OCI-M2 (cell line): ENCODE results near the gene RUNX1.

Experiments
- DNase-seq: peaks from one replicate; lab custom pipeline; 2025; ENCODE audit not compliant: unreplicated experiment; lab: John Stamatoyannopoulos, UW

RUNX1 gene

GRCh38 chr21:35048706-35049617, at the start of gene RUNX1:
Gene RUNX1, minus strand, starts transcription at chr21:35049302.
- DNase-seq: peak; percentile 61

DNA sequence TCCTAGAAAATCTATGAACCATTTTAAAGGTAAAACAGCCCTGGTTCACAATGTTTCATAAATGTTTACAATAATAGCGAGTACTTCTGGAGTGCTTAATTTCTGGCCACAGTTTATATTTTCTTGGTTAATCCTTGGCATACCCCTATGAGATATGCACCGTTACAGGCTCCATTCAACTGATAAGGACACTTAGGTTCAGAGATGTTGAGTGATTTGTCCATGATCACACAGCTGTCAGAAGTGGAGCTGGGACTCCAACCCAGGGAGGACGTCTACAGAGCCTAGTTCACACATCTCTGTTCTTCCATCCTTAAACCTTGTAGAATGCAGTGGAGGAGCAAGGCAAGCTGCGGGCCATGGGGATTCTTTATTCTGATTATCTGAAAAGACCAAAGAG, 48.4 kb upstream of the RUNX1 start:
- DNase-seq: no peak

DNA sequence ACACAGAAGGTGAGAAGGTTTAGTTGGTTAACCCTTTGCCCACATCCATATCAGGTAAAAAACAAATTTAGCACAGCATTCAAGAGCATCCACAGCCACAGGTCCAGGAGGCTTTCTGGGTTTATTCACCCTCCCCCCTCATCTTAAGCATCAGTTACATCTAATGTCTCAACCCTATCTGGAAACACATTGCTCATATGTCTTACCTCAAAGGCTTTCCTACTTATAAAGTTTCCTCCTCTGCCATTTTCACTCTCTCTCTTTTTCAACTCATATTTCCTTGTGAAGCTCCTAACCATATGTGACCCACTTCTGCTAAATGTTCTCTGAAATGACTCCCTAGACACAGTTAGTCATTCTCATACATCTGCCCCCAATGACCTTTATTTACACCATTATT, 47.9 kb upstream of the RUNX1 start:
- DNase-seq: no peak

DNA sequence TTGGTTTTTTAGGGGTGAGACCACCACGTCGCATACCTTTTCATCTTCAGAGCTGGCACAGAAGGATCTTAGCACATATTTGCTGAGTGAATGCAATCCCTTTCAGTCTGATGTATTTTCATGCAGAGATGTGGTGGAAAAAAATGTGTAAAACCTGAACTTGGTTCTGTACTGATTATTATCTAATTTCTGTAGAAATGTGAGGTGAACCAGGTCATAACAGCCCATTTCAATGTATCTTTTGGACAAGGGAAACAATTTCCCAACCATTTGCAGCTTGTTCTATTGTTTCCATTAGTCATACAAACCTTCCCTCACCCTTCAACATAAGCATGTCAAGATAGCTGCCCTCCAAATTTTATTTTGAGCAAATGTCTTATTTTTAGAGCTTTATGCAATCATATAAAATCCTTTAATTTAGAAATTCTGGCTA, 46.8 kb upstream of the RUNX1 start:
- DNase-seq: no peak

DNA sequence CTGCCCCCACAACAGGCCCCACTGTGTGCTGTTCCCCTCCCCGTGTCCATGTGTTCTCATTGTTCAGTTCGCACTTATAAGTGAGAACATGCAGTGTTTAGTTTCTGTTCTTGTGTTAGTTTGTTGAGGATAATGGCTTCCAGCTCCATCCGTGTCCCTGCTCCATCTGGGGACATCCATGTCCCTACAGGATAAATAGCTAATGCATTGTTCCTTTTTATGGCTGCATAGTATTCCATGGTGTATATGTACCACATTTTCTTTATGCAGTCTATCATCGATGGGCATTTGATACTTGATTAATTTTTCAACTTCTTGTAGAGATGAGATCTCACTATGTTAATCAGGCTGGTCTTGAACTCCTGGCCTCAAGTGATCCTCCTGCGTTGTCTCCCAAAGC, 44.4 kb upstream of the RUNX1 start:
- no peak for DNase-seq

DNA sequence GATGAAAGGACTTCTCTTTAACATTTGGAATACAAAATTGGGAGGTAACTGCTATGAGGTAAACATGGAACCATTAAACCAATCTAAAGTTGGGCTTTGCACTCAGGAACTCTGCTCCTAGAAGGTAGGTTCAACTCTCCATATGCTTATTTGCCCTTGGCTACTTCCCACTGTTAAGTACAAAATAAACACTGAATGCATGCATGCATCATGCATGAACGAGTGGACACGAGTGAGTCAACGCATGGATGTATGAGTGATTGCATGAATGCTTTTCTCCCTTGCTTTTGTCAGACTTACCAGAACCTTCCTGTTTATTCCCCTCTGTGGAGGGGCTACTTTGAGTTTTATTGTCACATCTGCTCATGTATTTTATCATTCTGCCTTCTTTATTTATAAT, 42.4 kb upstream of the RUNX1 start:
- DNase-seq: no peak

DNA sequence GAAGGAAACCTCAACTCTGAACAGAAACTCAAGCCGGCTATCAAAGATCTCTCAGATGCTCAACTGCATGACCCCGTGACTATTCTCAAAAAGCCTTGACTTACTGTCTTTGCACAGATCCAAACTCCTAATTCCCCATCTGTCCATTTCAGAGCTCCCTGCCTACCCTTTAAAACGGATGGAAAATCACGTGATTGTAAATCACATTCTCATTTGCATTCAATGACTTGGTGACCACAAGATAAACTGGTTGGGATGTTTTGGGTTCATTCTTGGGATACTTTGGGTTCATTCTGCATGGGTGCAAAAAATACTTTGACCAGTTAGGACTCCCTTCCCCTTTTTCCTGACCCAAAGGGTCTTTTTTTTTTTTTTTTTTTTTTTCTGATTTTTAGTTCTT, 41.3 kb upstream of the RUNX1 start:
- DNase-seq: no peak

- no peak for DNase-seq
Observed at GRCh38 chr21:35088319-35088771, 39.2 kb upstream of the RUNX1 start.

DNA sequence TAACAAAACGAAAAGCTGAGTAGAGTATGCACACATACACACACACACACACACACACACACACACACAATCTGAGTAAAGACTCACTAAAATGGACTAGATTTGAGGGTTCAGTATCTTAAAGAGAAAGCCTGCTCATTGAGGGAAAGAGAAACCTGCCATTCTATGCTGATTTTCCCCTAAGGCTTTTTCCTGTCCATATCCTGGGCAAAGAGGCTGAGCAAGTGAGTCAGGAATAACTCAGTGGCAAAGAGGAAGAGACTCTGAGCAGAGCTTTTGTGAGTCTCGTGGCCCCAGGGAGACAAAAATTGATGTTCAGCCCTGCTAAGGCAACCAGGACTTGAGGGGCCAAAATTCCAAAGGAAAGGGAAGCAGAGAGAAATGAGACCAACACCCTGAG, 37.3 kb upstream of the RUNX1 start:
- no peak for DNase-seq

- no peak for DNase-seq
Observed at GRCh38 chr21:35084869-35085268, 35.8 kb upstream of the RUNX1 start.

GRCh38 chr21:35083246-35083645, 34.1 kb upstream of the RUNX1 start:
- no peak for DNase-seq

- DNase-seq: no peak
Observed at GRCh38 chr21:35081861-35082260, 32.8 kb upstream of the RUNX1 start.

GRCh38 chr21:35079181-35079580, 30.1 kb upstream of the RUNX1 start:
- no peak for DNase-seq

DNA sequence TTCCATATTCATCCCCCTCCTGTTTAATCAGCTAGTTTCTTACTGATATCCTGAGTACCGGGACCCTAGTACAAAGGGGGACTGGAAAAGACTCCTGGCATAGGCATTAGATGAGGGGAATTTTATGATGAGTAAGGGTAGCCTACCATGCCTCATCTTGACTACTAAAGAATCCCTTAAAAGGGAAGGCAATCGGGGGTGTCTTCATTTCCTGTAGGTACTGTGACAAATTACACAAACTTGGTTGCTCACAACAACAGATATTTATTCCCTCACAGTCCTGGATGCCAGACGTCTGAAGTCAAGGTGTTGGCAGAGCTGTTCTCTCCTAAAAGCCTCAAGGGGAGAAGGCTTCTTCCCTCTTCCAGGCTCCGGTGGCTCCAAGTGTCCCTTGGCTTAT, 28.9 kb upstream of the RUNX1 start:
- DNase-seq: no peak

DNA sequence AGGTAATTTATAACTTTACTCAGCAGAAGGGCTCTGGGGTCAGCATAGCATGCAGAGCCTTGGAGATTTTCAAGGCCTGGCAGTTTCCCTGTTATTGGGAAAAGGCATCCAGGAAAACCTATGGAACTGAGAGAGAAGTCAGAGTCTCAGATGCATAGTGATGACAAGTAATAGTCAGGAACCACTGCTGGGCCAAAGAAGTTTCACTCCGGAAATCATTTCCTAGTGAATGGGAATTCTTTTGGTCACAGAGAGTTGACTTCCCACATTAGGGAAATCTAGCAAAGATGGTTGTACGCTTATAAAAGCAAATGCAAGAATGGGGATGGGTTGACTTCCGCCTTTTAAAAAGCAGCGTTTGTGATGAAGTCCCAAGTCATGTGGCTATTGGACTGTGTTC, 28.4 kb upstream of the RUNX1 start:
- DNase-seq: no peak

DNA sequence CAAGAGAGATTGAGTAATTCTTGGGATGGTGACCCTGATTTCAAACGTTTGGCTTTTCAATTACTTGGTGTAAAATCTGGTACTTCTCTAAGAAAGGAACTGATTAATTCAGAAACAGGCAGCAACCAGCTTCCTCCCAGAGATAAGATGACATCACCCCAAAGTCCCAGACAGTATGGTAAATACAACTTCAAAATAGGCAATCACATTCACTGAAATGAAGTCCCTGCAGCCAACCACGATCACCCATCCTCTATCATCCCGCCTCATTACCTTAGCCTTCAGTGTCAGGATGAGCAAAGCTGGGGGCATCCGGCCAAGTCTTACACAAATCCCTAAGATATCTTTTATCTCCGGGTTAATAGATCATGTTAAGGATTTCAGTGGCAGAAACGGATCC, 26.4 kb upstream of the RUNX1 start:
- DNase-seq: no peak

- DNase-seq: no peak
Observed at GRCh38 chr21:35072960-35073359, 23.9 kb upstream of the RUNX1 start.

- DNase-seq: no peak
Observed at GRCh38 chr21:35072557-35072956, 23.5 kb upstream of the RUNX1 start.

DNA sequence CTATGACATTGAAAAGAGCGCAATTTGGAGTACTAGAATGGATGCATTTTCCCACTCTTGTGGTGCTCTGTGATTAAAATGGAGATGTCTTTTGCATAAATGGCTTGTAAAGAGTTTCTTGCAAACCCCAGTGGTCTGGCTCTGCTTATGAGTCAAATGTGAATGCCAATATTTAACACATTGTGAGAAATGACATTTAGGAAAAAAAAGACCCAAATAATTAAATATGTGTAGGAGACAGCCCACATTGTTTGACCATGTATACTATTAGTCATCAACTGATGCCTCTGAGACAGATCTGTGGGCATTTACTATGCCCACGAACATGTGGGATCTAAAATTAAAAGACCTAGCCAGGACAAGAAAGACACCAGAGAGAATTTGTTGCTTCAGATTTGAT, 22.2 kb upstream of the RUNX1 start:
- DNase-seq: no peak

DNA sequence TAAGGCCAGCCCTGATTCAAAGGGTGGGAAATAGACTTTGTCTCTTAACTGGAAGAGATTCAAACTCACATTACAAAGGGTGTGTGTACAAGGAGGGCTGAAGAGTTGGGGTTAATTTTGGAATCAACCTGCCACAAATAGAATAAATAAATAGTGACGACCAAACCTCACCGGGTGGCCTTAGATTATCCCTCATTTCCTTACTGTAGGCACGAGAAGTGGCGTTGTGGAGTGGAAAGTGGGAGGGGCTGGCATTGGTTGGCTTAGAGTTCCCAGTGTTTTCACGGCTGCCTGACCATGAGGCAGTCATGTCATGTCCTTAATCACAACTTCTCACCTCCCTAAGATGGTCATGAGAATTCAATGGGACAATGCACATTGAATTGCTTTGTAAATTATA, 21.3 kb upstream of the RUNX1 start:
- DNase-seq: no peak

DNA sequence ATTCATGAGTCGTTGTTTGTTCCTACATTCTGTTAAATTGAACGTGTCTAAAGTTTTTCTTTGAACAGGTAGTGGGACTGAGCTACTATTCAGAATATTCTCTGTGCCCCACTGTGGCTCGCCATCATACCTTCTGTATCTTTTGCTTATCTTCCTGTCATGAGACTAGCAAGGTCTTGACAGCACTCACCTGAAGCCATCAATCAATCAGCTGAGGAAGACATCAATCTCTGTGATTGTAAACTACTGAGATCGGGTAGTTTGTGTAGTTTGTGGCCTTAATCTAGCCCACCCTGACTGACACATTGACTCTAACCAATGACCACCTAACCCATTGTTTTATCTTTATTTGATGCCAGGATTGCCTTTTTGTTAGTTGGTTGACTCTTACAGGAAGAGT, 17.7 kb upstream of the RUNX1 start:
- DNase-seq: no peak

- no peak for DNase-seq
Observed at GRCh38 chr21:35063428-35064172, 14.5 kb upstream of the RUNX1 start.
